Stimulated activated CD4-positive, alpha-beta T cell treated with anti-CD3 and anti-CD28 coated beads, Interleukin-12 subunit alpha, Interleukin-12 subunit beta, amount 100 ng/mL, for 4 hours (primary cell): ENCODE results near the gene FAM221B.
A peak's percentile ranks its signal among the peaks of the same experiment; 100 is the strongest.

Experiments used
- DNase-seq: peaks from one replicate; pipeline ENCODE4 v3.0.0-alpha.2; 2020

FAM221B gene

GRCh38 chr9:35845824-35846771, 17.6 kb upstream of the FAM221B start:
- DNase-seq: no peak

- DNase-seq: no peak
These were observed 16.2 kb upstream of the FAM221B start for GRCh38 chr9:35844628-35845270.

GRCh38 chr9:35842795-35843194, 14.3 kb upstream of the FAM221B start:
- no peak for DNase-seq

GRCh38 chr9:35842020-35842745, 13.7 kb upstream of the FAM221B start:
- DNase-seq: no peak

- DNase-seq: no peak
These were observed 13.0 kb upstream of the FAM221B start for GRCh38 chr9:35841645-35841900.

- no peak for DNase-seq
These were observed 12.5 kb upstream of the FAM221B start for GRCh38 chr9:35840881-35841644.

GRCh38 chr9:35839926-35840325, 11.4 kb upstream of the FAM221B start:
- DNase-seq: no peak

- DNase-seq: no peak
These were observed 8.1 kb upstream of the FAM221B start for GRCh38 chr9:35836595-35836994.

GRCh38 chr9:35835766-35836165, 7.2 kb upstream of the FAM221B start:
- DNase-seq: no peak

GRCh38 chr9:35835216-35835632, 6.7 kb upstream of the FAM221B start:
- no peak for DNase-seq

GRCh38 chr9:35834260-35835215, 6.0 kb upstream of the FAM221B start:
- no peak for DNase-seq

GRCh38 chr9:35832814-35833213, 4.3 kb upstream of the FAM221B start:
- DNase-seq: no peak

GRCh38 chr9:35831040-35831439, 2.5 kb upstream of the FAM221B start:
- DNase-seq: no peak

- DNase-seq: no peak
These were observed 1.2 kb upstream of the FAM221B start for GRCh38 chr9:35829764-35830096.

- DNase-seq: peak; percentile 96
These were observed 692 bp upstream of the FAM221B start, which contains the start of gene TMEM8B for GRCh38 chr9:35829084-35829763. TMEM8B (plus strand) TSS chr9:35829228; CDS start chr9:35829448, 220 bp downstream.

GRCh38 chr9:35827486-35827885, 1.0 kb downstream of the FAM221B start:
- no peak for DNase-seq

GRCh38 chr9:35826071-35826701, 2.3 kb downstream of the FAM221B start:
- no peak for DNase-seq

- no peak for DNase-seq
These were observed 5.6 kb downstream of the FAM221B start for GRCh38 chr9:35822926-35823325.

GRCh38 chr9:35820076-35820475, 8.5 kb downstream of the FAM221B start:
- DNase-seq: no peak

GRCh38 chr9:35818341-35818740, 10.2 kb downstream of the FAM221B start:
- DNase-seq: no peak

GRCh38 chr9:35816708-35817107, 11.8 kb downstream of the FAM221B start:
- DNase-seq: no peak
